Coronary artery (tissue), 2 donors: ENCODE results near the gene HECW1.

Experiments
- DNase-seq: peaks from one replicate; pipeline ENCODE4 v3.0.0-alpha.2; 2017; ENCODE audit warnings: low spot score
- H3K27ac ChIP-seq, 2 donors: fragments of 200-600 bp; sonication (generic); one replicate each; pipeline ENCODE4 v1.5.1; 2016 to 2019
- H3K4me3 ChIP-seq: fragments of 200-600 bp; sonication (generic); 2 replicates; pipeline ENCODE4 v1.5.1; 2016; ENCODE audit warnings: mild to moderate bottlenecking, moderate library complexity
- CTCF ChIP-seq: fragments of 200-600 bp; sonication (generic); IDR thresholded peaks from one replicate; pipeline ENCODE4 v1.5.1; 2019; ENCODE audit warnings: antibody characterized with exemption

HECW1 gene

GRCh38 chr7:43528576-43529354, 416.3 kb downstream of the HECW1 start:
- DNase-seq: no peak
- no peak for TF ChIP-seq CTCF
- no peak overlapping the region for H3K27ac ChIP-seq
- H3K4me3 ChIP-seq: no peak overlapping the region

GRCh38 chr7:43530553-43531410, 418.3 kb downstream of the HECW1 start:
- DNase-seq: no peak
- TF ChIP-seq CTCF: no peak
- H3K27ac ChIP-seq: no peak overlapping the region
- H3K4me3 ChIP-seq: no peak overlapping the region

GRCh38 chr7:43531700-43532099, 419.3 kb downstream of the HECW1 start:
- Histone ChIP-seq H3K4me3 (no peak overlapping the region), H3K27ac (no peak overlapping the region)
- DNase-seq: no peak
- TF ChIP-seq CTCF: no peak

GRCh38 chr7:43533801-43534479, 421.5 kb downstream of the HECW1 start:
- Histone ChIP-seq H3K4me3 (no peak overlapping the region), H3K27ac (no peak overlapping the region)
- no peak for DNase-seq
- no peak for TF ChIP-seq CTCF

GRCh38 chr7:43535031-43535451, 422.6 kb downstream of the HECW1 start:
- H3K27ac ChIP-seq: no peak overlapping the region
- DNase-seq: no peak

More at GRCh38 chr7:43535031-43535451, 422.6 kb downstream of the HECW1 start:
- no peak overlapping the region for H3K4me3 ChIP-seq
- no peak for TF ChIP-seq CTCF
